ENCODE results near the gene MEOX1.

MEOX1 gene

DNA sequence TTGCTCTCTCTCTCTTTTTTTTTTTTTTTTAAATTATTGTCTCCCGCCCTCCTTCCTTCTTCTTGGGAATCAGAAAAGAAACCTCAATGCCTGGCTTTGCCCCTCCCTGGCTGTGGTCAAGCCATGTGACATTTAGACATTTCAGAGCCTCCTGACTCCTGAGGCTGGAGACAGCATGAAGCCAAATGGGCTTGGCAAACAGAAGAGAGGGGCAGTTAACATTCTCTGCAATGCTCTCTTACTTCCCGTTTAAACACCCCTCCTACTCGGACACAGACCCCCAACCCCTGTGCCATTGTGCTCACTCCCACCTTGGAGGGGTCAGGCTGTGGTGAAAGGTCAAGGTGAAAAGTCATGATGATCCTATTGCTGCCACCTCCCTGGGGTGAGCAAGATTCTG, 14.7 kb upstream of the MEOX1 start:
- peaks cover 44% of the 10 kb centered on the region for H3K4me1 Mint-ChIP-seq
- no peak overlapping the region for H3K4me3 Mint-ChIP-seq
- H3K9me3 Mint-ChIP-seq, result no peaks in the 10 kb centered on the region
- peaks cover 56% of the 10 kb centered on the region for H3K27me3 Mint-ChIP-seq (ENCODE audit: low read depth)
- no peaks in the 10 kb centered on the region for H3K36me3 Mint-ChIP-seq (ENCODE audit: low read depth)
- TF ChIP-seq CTCF (IDR thresholded peaks at IDR 0.05; ENCODE audit: unreplicated experiment in 3 of 3), result no peak
- no peak overlapping the region for H3K27ac Mint-ChIP-seq

DNA sequence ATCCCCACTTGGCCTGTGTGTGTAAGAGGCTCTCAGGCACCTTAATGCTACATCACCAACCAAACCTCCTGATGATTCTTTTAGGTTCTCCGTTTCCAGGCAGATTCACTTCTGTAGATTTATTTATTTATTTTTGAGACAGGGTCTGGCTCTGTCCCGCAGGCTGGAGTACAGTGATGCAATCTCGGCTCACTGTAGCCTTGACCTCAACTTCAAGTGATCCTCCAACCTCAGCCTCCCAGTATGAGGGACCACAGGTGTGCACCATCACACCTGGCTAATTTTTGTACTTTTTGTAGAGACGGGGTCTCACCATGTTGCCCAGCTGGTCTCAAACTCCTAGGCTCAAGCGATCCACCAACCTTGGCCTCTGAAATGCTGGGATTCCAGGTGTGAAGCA, 12.7 kb upstream of the MEOX1 start:
- H3K27ac Mint-ChIP-seq, result no peak overlapping the region
- peaks cover 43% of the 10 kb centered on the region for H3K27me3 Mint-ChIP-seq (ENCODE audit: low read depth)
- H3K4me1 Mint-ChIP-seq, result peaks cover 63% of the 10 kb centered on the region
- TF ChIP-seq CTCF (IDR thresholded peaks at IDR 0.05; ENCODE audit: unreplicated experiment in 3 of 3), result no peak
- H3K36me3 Mint-ChIP-seq (ENCODE audit: low read depth), result no peaks in the 10 kb centered on the region
- no peaks in the 10 kb centered on the region for H3K9me3 Mint-ChIP-seq
- H3K4me3 Mint-ChIP-seq, result no peak overlapping the region

DNA sequence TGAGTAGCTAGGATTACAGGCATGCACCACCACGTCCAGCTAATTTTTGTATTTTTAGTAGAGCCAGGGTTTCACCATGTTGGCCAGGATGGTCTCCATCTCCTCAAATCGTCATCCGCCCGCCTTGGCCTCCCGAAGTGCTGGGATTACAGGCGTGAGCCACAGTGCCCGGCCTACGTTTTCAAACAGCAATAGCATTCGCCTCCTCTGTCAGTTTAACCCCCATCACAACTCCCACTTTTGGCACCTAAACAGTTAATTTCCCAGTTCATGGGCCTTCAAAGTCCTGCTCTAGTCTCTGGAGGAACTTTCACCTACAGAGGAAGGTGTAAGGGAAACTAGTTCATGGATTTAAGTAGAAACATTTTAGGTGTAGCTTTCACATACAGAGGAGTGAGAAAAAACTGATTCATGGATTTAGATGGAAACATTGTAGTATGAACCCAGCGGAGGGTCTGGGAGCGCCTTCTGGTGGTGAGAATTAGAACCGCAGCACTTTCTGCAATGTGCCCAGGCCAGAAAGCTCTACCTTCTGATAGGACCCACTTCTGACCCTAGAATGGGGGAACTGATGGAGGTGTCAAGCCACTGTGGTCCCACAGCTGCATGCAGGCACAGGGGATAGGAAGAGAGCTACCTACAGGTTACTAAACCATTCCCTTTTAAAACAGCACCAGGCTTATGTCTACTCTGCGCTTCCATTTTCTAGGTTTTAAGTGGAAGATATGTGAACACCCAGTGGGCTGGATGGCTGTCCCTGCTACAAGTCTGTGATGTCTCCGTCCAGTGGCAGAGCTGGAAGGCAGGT, 12.0 kb upstream of the MEOX1 start:
- Mint-ChIP-seq H3K27ac (peak overlapping the region in 2 of 3 experiments; percentile 55 to 81), H3K27me3 (ENCODE audit: low read depth) (peaks cover 42% of the 10 kb centered on the region), H3K4me1 (peaks cover 64% of the 10 kb centered on the region), H3K9me3 (no peaks in the 10 kb centered on the region), H3K36me3 (ENCODE audit: low read depth) (no peaks in the 10 kb centered on the region), H3K4me3 (peak overlapping the region in 1 of 3 experiments; percentile 14)
- peak; percentile 91 to 96 (median 94) for TF ChIP-seq CTCF (IDR thresholded peaks at IDR 0.05; ENCODE audit: unreplicated experiment in 3 of 3)

GRCh38 chr17:43671755-43672519, 10.2 kb upstream of the MEOX1 start:
- no peak overlapping the region for H3K4me3 Mint-ChIP-seq
- H3K36me3 Mint-ChIP-seq (ENCODE audit: low read depth), result no peaks in the 10 kb centered on the region
- peaks cover 63% of the 10 kb centered on the region for H3K4me1 Mint-ChIP-seq
- peak overlapping the region; percentile 37 to 74 (median 63) for H3K27ac Mint-ChIP-seq
- no peak for TF ChIP-seq CTCF (IDR thresholded peaks at IDR 0.05; ENCODE audit: unreplicated experiment in 3 of 3)
- peaks cover 24% of the 10 kb centered on the region for H3K27me3 Mint-ChIP-seq (ENCODE audit: low read depth)
- H3K9me3 Mint-ChIP-seq, result no peaks in the 10 kb centered on the region

DNA sequence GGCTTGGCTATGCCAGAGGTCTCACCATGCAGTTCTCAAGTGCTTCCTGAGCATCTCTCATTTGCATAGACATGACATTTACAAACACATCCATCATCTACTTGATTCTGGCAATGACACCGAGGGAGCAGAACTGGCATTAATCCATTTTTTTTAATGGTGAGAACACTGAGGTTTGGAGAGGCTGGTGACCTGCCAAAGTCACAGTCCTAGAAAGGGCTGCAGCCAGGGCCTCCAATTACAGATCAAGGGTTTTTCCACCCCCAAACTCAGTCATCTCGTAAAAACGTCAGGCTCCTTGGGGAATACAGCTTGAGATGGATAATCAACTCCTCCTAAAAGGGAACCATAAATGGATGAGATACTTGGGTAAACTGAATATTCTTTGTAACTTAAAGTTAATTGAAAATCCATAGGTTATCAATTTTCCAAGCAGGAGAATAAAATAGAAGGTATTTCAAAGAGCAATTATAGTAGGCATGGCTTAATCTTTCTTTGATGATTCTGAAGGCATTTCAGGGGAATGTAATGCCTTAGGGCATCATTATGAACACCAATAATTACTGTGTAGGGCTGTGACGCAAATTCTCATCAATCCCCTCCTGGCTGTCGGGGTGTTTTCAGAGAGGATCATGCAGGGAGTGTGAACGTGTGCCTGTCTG, 9.4 kb upstream of the MEOX1 start:
- Mint-ChIP-seq H3K27ac (peak overlapping the region; percentile 37 to 74 (median 63)), H3K9me3 (no peaks in the 10 kb centered on the region), H3K4me1 (peaks cover 66% of the 10 kb centered on the region), H3K4me3 (no peak overlapping the region), H3K36me3 (ENCODE audit: low read depth) (no peaks in the 10 kb centered on the region), H3K27me3 (ENCODE audit: low read depth) (peaks cover 20% of the 10 kb centered on the region)
- TF ChIP-seq CTCF (IDR thresholded peaks at IDR 0.05; ENCODE audit: unreplicated experiment in 3 of 3), result no peak

Data from nephron (organoid).